ENCODE results near the gene SELENOM. TPM values are rescaled to one million over a fixed set of nuclear protein-coding genes. Genes with fewer than 3 reads are reported as not detected.
A peak's percentile ranks its signal among the peaks of the same experiment; 100 is the strongest.

SELENOM gene
- 29.5 and 57.4 TPM in 2 replicates for polyA plus RNA-seq (2014; cell fraction: cytosol; rRNA removed)
- 34.0 and 36.9 TPM in 2 replicates for polyA plus RNA-seq (2014; cell fraction: nucleus; rRNA removed)

DNA sequence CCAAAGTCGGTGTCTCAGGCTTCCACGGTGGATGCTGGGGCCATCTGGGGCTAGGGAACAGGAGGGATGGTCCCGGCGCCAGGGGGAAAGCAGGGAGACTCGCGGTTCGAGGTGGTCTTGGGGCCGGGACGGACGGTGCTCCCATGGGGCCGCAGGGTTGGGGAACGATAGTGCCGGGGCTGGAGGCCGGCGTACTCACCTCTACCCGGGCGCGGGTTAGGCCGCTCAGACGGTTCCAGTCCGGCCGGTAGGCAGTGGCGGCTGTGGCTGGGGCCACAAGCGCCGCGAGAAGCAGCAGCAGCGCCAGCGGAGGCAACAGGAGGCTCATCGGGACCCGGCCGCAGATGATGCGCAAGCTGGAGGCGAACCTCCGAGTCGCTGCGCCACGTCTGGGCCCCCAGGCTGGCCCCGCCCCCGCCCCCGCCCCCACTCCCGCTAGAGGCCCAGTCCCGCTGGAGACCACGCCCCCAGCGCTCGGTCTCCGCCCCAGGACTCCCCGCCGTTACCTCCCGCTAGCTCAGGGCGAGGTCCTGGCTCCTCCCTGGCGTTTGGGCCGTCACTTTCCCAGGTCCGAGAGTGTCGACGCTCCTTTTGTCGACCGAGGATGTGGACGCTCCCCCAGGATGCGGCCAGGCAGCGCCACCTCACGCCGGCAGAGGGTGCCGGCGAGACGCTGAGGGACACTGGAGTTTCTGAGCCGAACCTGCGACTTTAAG lies at the start of gene SELENOM:
Gene SELENOM, minus strand, starts transcription at position 391 of the 716 bp plus-strand sequence. Its CDS starts 63 bp downstream, at position 328.
- peak; percentile 98 for DNase-seq (ENCODE audit: low spot score)

DNA sequence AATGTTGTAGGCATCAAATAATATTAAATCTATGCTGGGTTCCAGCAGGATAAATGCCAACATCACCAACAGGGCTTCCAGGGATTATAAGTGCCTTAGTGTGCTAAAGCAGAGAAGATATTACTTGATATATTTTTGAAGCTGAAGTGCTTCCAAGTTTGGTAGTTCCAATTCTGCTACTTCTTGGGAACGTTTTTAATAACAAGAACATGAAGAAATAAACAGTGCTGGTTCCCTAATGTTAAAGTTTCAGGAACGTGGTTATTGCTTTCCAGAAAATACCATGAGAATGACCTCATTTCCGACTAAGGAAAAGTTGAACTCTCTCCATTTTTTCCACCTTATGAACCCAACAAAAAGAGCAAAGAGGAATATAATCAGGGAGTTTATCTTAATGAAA lies 48.1 kb upstream of the SELENOM start:
- no peak for DNase-seq (ENCODE audit: low spot score)

DNA sequence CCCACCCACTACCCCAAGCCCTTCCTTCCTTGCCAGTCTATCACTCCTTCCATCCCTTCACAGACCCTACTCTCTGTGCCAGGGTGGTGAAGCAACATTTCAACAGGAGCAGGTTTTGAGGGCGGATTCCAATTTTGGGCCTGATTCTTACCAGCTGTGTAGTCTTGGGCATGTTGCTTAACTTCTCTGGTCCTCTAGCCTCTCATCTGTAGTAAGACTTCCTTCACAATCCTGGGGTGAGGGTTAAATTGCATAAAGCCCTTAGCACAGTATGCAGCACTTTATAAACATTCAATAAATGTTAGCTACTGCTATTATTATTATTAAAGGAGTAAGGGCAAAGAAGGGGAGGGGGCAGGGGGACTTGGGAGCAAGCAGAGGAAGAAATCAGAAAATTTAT lies 47.6 kb upstream of the SELENOM start:
- no peak for DNase-seq (ENCODE audit: low spot score)

GRCh38 chr22:31153357-31153756 lies 46.0 kb upstream of the SELENOM start:
- DNase-seq (ENCODE audit: low spot score) = no peak

- DNase-seq (ENCODE audit: low spot score) = no peak
Measured at GRCh38 chr22:31151872-31152271, 44.5 kb upstream of the SELENOM start.

DNA sequence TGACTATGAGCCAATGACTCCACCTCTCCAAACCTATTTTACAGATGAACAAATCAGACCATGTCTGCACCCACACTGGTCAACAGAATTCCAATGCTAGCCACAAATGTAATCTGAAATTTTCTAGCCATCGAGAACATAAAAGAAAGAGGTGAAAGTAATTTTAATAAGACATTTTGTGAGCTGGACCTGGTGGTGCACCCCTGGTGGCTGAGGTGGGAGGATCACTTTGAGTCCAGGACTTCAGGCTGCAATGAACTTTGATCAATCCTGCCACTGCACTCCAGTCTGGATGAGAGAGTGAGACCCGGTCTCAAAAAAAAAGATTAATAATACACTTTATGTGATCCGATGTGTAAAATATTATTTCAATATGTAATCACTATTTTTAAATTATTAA lies 43.2 kb upstream of the SELENOM start:
- no peak for DNase-seq (ENCODE audit: low spot score)

DNA sequence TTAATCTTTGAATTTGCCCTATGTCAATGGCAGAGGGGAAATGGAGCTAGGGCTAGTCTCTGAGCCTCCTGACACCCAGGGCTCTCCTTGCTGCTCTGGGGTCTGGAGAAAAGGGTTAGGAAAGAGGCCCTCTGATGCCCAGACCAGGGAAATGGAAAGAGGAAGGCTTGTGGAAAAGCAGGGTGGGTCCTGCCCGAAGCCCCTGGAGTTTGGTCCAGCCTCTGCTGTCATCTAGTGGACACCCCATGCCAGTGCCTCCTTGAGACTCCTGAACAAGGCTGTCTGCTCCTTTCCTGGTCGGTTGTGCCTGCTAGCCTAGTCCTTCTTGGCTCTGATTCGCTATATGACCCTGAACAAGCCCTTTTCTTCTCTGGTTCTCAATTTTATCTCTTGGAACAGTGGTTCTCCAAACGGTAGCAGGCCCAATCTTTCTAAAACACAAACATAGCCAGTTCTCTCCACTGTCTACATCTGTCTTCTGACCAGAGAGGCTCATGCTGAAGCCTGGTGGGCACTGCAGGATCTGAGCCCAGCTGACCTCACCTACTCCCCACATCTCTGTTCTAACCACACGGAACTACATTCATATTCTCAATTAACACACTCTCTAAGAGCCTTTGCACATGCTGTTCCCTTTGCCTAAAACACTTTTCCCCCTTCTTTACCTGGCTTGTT lies 41.7 kb upstream of the SELENOM start:
- DNase-seq (ENCODE audit: low spot score) = peak; percentile 77

GRCh38 chr22:31148488-31148887 lies 41.1 kb upstream of the SELENOM start:
- no peak for DNase-seq (ENCODE audit: low spot score)

- no peak for DNase-seq (ENCODE audit: low spot score)
Measured at GRCh38 chr22:31144223-31144622, 36.9 kb upstream of the SELENOM start.

DNA sequence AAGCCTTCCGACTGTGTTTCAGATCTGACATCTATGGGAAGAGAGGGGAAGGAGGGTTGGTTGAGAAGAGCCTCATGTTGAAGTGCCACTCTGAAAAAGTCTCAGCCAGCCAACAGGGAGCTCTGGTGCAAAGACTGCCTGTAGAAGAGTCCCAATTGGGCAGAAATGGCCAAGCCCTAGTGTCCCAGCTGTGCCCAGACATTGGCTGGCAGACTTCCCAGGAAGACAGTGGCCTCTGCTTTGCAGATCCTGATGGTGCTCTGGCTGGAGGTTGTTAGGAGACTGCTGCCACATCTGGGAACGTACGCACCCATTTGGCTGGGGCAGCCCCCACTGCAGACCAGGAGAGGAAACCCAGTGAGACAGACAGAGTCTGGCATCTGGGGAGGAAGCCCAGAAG lies 36.2 kb upstream of the SELENOM start:
- no peak for DNase-seq (ENCODE audit: low spot score)

DNA sequence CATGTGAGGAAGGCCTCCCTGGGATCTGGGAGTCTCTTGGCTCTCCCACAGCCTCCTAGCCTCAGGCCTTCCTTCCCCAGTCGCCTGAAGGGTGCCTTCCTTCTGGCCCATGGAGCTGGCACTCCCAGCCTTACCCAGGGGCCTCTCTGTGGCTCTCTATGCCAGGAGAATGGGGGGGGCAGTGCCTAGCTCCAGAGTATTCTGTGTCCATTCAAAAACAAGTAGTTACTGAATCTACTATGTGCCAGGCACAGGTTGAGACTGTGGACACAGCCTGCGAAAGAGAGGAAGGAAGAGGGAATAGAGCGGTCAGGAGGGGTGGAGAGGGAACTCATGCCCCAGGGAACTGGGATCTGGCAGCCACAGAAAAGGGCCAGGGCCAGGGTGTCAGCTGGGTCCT lies 35.7 kb upstream of the SELENOM start:
- DNase-seq (ENCODE audit: low spot score) = no peak

GRCh38 chr22:31142285-31142684 lies 34.9 kb upstream of the SELENOM start:
- no peak for DNase-seq (ENCODE audit: low spot score)

- no peak for DNase-seq (ENCODE audit: low spot score)
Measured at GRCh38 chr22:31141551-31141950, 34.2 kb upstream of the SELENOM start.

- no peak for DNase-seq (ENCODE audit: low spot score)
Measured at GRCh38 chr22:31140746-31141145, 33.4 kb upstream of the SELENOM start.

DNA sequence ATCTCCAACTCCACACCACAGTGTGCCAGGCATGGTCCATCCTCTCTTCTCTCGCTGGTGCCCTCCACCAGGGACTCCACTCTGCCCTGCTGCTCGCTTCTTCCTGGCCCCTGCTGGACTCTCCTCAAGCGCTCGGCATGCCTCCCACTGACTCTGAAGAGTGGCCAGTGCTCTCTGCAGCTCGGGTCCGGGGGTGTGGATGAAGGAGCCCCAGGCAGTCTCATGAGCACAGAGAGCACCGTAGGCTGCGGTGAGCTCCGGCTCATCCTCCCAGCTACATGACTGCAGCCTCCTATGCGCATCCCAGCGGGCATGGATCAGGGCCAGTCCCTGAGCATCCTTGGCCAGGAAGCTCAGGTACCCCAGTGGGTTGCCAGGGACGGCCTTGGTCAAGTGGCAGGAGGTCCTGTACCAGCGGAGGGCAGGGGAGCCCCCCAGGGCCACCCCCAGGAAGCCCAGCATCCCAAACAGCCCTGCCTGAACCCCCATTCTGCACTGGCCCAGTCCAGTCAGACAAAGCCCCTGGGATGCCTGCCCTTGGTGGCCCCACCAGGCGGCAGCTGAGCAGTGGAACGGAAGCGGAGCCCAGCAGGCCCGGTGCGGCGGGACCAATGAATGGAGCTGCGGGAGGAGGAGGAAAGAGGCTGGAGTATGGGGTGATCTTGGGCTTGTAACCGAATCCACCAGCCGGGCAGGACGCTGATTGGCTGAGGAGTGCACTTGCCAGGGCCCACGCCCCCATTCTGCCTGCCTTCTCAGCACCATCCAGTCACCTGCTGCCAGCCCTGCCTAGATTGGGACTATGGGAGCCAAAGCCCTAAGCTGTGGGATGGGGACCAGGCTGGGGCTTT lies 32.7 kb upstream of the SELENOM start, which contains the start of gene PLA2G3:
Gene PLA2G3, minus strand, starts transcription at position 643 of the 851 bp plus-strand sequence. Its CDS starts 154 bp downstream, at position 489.
- peak; percentile 95 for DNase-seq (ENCODE audit: low spot score)

DNA sequence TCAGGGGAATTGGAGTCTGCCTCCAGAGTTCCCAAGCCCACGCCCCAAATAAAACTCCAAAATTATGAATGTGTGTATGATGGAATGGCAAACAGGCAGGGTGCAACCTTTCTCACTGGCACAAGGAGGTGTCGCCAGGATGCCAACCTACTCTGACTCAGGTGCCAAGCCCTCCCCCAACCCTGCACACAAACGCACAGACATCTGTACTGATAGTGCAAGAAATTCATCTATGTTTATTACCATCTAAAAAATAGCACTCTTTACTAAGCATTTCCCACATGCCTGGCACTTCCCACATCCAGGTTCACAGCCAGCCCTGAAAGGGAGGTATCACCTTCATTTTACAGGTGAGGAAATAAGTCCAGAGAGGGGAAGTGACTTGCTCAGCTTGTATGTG lies 31.7 kb upstream of the SELENOM start:
- no peak for DNase-seq (ENCODE audit: low spot score)

GRCh38 chr22:31138126-31138525 lies 30.8 kb upstream of the SELENOM start:
- no peak for DNase-seq (ENCODE audit: low spot score)

DNA sequence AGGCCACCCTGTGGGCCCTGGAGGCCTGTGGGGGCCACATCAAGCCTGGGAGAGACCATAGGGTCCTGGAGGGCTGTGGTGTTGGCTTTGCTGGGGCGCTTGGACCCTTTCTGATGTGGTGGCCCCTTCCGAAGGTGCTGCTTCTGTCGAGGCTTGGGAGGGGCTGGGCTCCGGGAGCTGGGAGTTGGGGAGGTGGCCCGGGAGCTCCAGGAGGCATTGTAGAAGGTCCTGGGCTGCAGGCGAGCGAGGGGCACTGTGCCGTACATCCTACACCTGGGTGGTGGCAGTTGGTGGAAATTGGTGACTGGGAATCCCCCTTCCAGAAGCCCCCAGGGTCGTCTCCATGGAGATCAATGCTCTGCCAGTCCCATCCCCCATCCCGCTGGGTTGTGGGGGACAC lies 30.4 kb upstream of the SELENOM start:
- no peak for DNase-seq (ENCODE audit: low spot score)

DNA sequence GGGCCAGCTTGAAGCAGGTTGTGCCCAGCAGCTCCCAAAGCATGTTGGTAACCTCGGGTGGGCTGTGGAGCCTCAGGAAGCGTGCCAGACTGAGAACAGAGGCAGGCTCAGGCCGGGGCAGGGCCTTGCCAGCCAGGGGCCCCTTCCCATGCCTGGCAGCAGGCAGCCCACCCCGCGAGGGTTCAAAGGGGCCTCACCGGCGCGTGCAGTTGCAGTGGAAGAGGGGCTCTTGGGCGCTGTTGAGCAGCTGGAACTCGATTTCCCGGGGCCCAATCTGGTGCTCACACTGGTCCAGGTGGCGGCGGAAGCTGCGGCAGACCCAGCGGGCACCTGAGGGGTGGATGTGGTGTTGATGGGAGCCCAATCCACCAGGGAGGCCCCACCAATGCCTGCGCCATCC lies 29.3 kb upstream of the SELENOM start:
- DNase-seq (ENCODE audit: low spot score) = no peak

GRCh38 chr22:31136155-31136554 lies 28.8 kb upstream of the SELENOM start:
- no peak for DNase-seq (ENCODE audit: low spot score)

- no peak for DNase-seq (ENCODE audit: low spot score)
Measured at GRCh38 chr22:31135706-31136105, 28.3 kb upstream of the SELENOM start.

DNA sequence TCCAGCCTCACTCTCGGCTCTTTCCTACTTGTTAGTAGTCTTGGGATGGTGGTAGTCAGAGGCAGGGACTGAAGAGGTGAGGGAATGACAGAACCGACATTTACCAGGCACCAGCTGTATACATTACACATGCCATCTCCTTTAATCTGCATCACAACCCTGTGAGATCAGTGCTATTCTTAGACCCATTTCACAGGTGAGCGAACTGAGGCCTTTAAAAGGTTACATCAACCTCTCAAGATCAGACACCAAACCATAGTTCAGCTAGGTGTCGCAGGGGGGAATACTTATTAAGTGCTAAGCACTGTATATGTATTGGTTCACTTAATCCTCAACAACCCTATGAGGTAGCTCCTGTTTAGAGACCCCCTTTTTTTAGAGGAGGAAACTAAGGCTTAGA lies 27.3 kb upstream of the SELENOM start:
- no peak for DNase-seq (ENCODE audit: low spot score)

Data from SK-N-DZ (cell line).